HUDEP-2 (cell line): ENCODE measurements around the gene NPIPB8.
A peak's percentile ranks its signal among the peaks of the same experiment; 100 is the strongest.
"Not testable (repeated sequence)": the region's sequence is repeated elsewhere in the genome, so short reads cannot be mapped to it uniquely, and the experiment has no call there.

Experiments
- DNase-seq, 76 experiments: peaks; one replicate each; lab custom pipeline; 2025; ENCODE audit not compliant: unreplicated experiment in 76 of 76; lab: John Stamatoyannopoulos, UW

Gene NPIPB8

GRCh38 chr16:28623172-28623711 is 14.6 kb upstream of the NPIPB8 start:
- DNase-seq = peak in 24 of 76 experiments; percentile 4 to 64 (median 18)

GRCh38 chr16:28630905-28631304 is 7.0 kb upstream of the NPIPB8 start:
- not testable (repeated sequence) for DNase-seq

- peak in 1 of 76 experiments; percentile 18 for DNase-seq
These were observed 1.6 kb upstream of the NPIPB8 start for GRCh38 chr16:28636093-28636823.

- DNase-seq = not testable (repeated sequence)
These were observed 494 bp downstream of the NPIPB8 start for GRCh38 chr16:28638359-28638758.

GRCh38 chr16:28639959-28640358 is 2.1 kb downstream of the NPIPB8 start:
- not testable (repeated sequence) for DNase-seq

- not testable (repeated sequence) for DNase-seq
These were observed 28.4 kb downstream of the NPIPB8 start for GRCh38 chr16:28666264-28666663.

- not testable (repeated sequence) for DNase-seq
These were observed 29.6 kb downstream of the NPIPB8 start for GRCh38 chr16:28667480-28667879.

- DNase-seq = not testable (repeated sequence)
These were observed 30.3 kb downstream of the NPIPB8 start for GRCh38 chr16:28668199-28668598.

- DNase-seq = not testable (repeated sequence)
These were observed 50.6 kb downstream of the NPIPB8 start for GRCh38 chr16:28688327-28688952.

GRCh38 chr16:28689425-28689824 is 51.6 kb downstream of the NPIPB8 start:
- not testable (repeated sequence) for DNase-seq

GRCh38 chr16:28691722-28692121 is 53.9 kb downstream of the NPIPB8 start:
- not testable (repeated sequence) for DNase-seq

- DNase-seq = not testable (repeated sequence)
These were observed 55.5 kb downstream of the NPIPB8 start for GRCh38 chr16:28693257-28693950.

- DNase-seq = not testable (repeated sequence)
These were observed 61.9 kb downstream of the NPIPB8 start for GRCh38 chr16:28699792-28700191.

- not testable (repeated sequence) for DNase-seq
These were observed 62.5 kb downstream of the NPIPB8 start for GRCh38 chr16:28700349-28700748.

- DNase-seq = not testable (repeated sequence)
These were observed 63.5 kb downstream of the NPIPB8 start for GRCh38 chr16:28701384-28701783.

- DNase-seq = not testable (repeated sequence)
These were observed 66.4 kb downstream of the NPIPB8 start for GRCh38 chr16:28704246-28704645.
